HEK293T (cell line): ENCODE results near the gene ABCB9.

Experiments
- FOXK2 ChIP-seq: fragments of 450-650 bp; IDR thresholded peaks from 2 replicates; pipeline ENCODE4 v1.6.1; 2016; ENCODE audit warnings: mild to moderate bottlenecking
- FOXM1 ChIP-seq: fragments of 450-650 bp; IDR thresholded peaks from 2 replicates; pipeline ENCODE4 v1.6.1; 2017; ENCODE audit warnings: mild to moderate bottlenecking, borderline replicate concordance
- TF ChIP-seq, protein P1 (sequence below): fragments of 450-650 bp; IDR thresholded peaks from 2 replicates; pipeline ENCODE4 v1.6.1; 2016

DNA sequence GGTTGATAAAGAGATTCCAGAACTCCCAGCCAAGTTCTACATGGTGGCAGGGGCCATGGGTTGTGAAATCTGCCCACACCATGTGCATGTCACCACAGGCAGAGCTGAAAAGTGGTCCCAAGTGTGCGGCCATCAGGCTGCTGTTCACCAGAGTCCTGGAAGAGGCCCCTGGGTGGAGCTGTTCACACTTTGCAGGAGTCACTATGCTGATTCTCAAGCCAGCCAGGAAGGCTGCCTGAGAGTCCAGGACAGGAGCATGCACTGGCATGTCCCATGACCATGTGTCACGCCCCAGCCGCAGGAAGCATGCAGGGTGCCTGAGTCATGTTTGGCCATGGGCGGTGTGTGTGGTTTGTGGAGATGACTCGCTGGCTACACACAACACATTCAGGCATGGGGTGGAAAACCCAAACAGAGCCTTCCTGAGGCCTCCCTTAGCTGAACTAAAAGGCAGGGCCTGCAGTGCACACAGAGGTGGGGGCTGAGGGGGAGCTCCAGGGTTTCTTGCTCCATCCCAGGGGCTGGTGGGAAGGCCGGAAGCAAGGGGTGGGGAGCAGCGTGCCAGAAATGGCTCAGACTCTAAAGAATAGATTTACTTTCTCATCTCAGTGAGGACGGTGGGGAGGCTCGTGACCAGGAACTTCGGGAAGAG is 19.4 kb downstream of the ABCB9 start:
- TF ChIP-seq, protein P1, sequence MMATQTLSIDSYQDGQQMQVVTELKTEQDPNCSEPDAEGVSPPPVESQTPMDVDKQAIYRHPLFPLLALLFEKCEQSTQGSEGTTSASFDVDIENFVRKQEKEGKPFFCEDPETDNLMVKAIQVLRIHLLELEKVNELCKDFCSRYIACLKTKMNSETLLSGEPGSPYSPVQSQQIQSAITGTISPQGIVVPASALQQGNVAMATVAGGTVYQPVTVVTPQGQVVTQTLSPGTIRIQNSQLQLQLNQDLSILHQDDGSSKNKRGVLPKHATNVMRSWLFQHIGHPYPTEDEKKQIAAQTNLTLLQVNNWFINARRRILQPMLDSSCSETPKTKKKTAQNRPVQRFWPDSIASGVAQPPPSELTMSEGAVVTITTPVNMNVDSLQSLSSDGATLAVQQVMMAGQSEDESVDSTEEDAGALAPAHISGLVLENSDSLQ, result no peak
- TF ChIP-seq FOXM1 (no peak), FOXK2 (no peak)
